HUES64 (cell line): ENCODE data around the gene CDH23.
A peak's percentile ranks its signal among the peaks of the same experiment; 100 is the strongest.

Experiments used
- H3K27ac ChIP-seq: 2 replicates; pipeline ENCODE4 v1.7.0; 2013; ENCODE audit warnings: low read depth, low read length, inconsistent platforms
- H3K27me3 ChIP-seq: 2 replicates; pipeline ENCODE4 v1.6.1; 2013; ENCODE audit warnings: mild to moderate bottlenecking, low read length; ENCODE audit not compliant: insufficient read depth
- H3K36me3 ChIP-seq: 2 replicates; pipeline ENCODE4 v1.6.1; 2013; ENCODE audit warnings: mild to moderate bottlenecking, low read length; ENCODE audit not compliant: insufficient read depth
- H3K4me1 ChIP-seq: 2 replicates; pipeline ENCODE4 v1.6.1; 2013; ENCODE audit warnings: mild to moderate bottlenecking, low read length, moderate library complexity; ENCODE audit not compliant: insufficient read depth
- H3K4me3 ChIP-seq: 2 replicates; pipeline ENCODE4 v1.5.1; 2013; ENCODE audit warnings: mild to moderate bottlenecking, low read length, moderate library complexity
- H3K9ac ChIP-seq: 2 replicates; pipeline ENCODE4 v1.6.1; 2013; ENCODE audit warnings: mild to moderate bottlenecking, low read depth, low read length
- H3K9me3 ChIP-seq: 2 replicates; pipeline ENCODE4 v1.6.1; 2013; ENCODE audit warnings: low read depth, low read length; ENCODE audit not compliant: insufficient read depth
- WGBS: fragments of 150-250, 120-280 bp; methylation state at CpG from one replicate; pipeline ENCODE4 v1.1.7; 2013; ENCODE audit warnings: missing lambda C conversion rate; 5-methylcytosine and 5-hydroxymethylcytosine counted together

Gene CDH23

GRCh38 chr10:71614946-71615345, 218.2 kb downstream of the CDH23 start:
- WGBS = 86% methylated on average over 4 of the region's 5 CpGs

GRCh38 chr10:71615538-71616329, 219.0 kb downstream of the CDH23 start:
- 85% methylated on average over 24 of the region's 24 CpGs for WGBS
- H3K36me3 ChIP-seq = no peaks in the 10 kb centered on the region; the same call in 1 of the 2 replicates
- H3K27ac ChIP-seq = no peak overlapping the region
- H3K4me3 ChIP-seq = no peak overlapping the region
- no peaks in the 10 kb centered on the region for H3K27me3 ChIP-seq
- no peaks in the 10 kb centered on the region for H3K9me3 ChIP-seq
- peaks cover 4% of the 10 kb centered on the region; the same call in 1 of the 2 replicates for H3K4me1 ChIP-seq
- H3K9ac ChIP-seq = no peak overlapping the region

More at GRCh38 chr10:71614946-71615345, 218.2 kb downstream of the CDH23 start:
- Histone ChIP-seq H3K27me3 (no peaks in the 10 kb centered on the region), H3K9ac (no peak overlapping the region), H3K4me1 (peaks cover 9% of the 10 kb centered on the region; the same call in 1 of the 2 replicates), H3K36me3 (no peaks in the 10 kb centered on the region; the same call in 1 of the 2 replicates), H3K9me3 (no peaks in the 10 kb centered on the region), H3K27ac (no peak overlapping the region), H3K4me3 (no peak overlapping the region)

GRCh38 chr10:71616817-71617654, 220.3 kb downstream of the CDH23 start:
- no peaks in the 10 kb centered on the region for H3K27me3 ChIP-seq
- H3K9me3 ChIP-seq = no peaks in the 10 kb centered on the region
- H3K36me3 ChIP-seq = no peaks in the 10 kb centered on the region; the same call in 1 of the 2 replicates
- H3K4me1 ChIP-seq = peaks cover 16% of the 10 kb centered on the region
- no peak overlapping the region for H3K4me3 ChIP-seq
- H3K9ac ChIP-seq = no peak overlapping the region
- no peak overlapping the region for H3K27ac ChIP-seq
- WGBS = 93% methylated on average over 12 of the region's 12 CpGs

GRCh38 chr10:71618176-71618575, 221.5 kb downstream of the CDH23 start:
- H3K4me1 ChIP-seq = peaks cover 26% of the 10 kb centered on the region
- no peak overlapping the region for H3K9ac ChIP-seq
- WGBS = 91% methylated on average over 6 of the region's 6 CpGs
- no peak overlapping the region for H3K27ac ChIP-seq
- no peaks in the 10 kb centered on the region for H3K9me3 ChIP-seq
- H3K36me3 ChIP-seq = no peaks in the 10 kb centered on the region; the same call in 1 of the 2 replicates
- no peaks in the 10 kb centered on the region for H3K27me3 ChIP-seq
- H3K4me3 ChIP-seq = no peak overlapping the region

- H3K9me3 ChIP-seq = no peaks in the 10 kb centered on the region
- H3K4me1 ChIP-seq = peaks cover 27% of the 10 kb centered on the region
- no peaks in the 10 kb centered on the region; the same call in 1 of the 2 replicates for H3K36me3 ChIP-seq
- 84% methylated on average over 8 of the region's 8 CpGs for WGBS
- H3K27me3 ChIP-seq = no peaks in the 10 kb centered on the region
- H3K4me3 ChIP-seq = no peak overlapping the region
- H3K9ac ChIP-seq = no peak overlapping the region
- no peak overlapping the region for H3K27ac ChIP-seq
Observed at GRCh38 chr10:71618598-71618997, 221.9 kb downstream of the CDH23 start.

- 89% methylated on average over 7 of the region's 7 CpGs for WGBS
- no peaks in the 10 kb centered on the region; the same call in 1 of the 2 replicates for H3K36me3 ChIP-seq
- H3K4me3 ChIP-seq = no peak overlapping the region
- H3K27me3 ChIP-seq = no peaks in the 10 kb centered on the region
- no peaks in the 10 kb centered on the region for H3K9me3 ChIP-seq
- H3K9ac ChIP-seq = no peak overlapping the region
- H3K27ac ChIP-seq = peak overlapping the region; percentile 84; the same call in 1 of the 2 replicates
- H3K4me1 ChIP-seq = peaks cover 35% of the 10 kb centered on the region
Observed at GRCh38 chr10:71620642-71621041, 223.9 kb downstream of the CDH23 start.

GRCh38 chr10:71621231-71622153, 224.8 kb downstream of the CDH23 start:
- peak overlapping the region; percentile 84 for H3K27ac ChIP-seq
- peak overlapping the region; percentile 15 for H3K4me3 ChIP-seq
- 19% methylated on average over 12 of the region's 12 CpGs for WGBS
- no peaks in the 10 kb centered on the region for H3K27me3 ChIP-seq
- H3K36me3 ChIP-seq = no peaks in the 10 kb centered on the region; the same call in 1 of the 2 replicates
- H3K4me1 ChIP-seq = peaks cover 35% of the 10 kb centered on the region
- no peaks in the 10 kb centered on the region for H3K9me3 ChIP-seq
- H3K9ac ChIP-seq = peak overlapping the region; percentile 30; the same call in 1 of the 2 replicates

GRCh38 chr10:71622154-71622526, 225.4 kb downstream of the CDH23 start:
- Histone ChIP-seq H3K36me3 (no peaks in the 10 kb centered on the region; the same call in 1 of the 2 replicates), H3K27ac (peak overlapping the region; percentile 84), H3K4me3 (peak overlapping the region; percentile 15), H3K4me1 (peaks cover 35% of the 10 kb centered on the region), H3K9me3 (no peaks in the 10 kb centered on the region), H3K9ac (peak overlapping the region; percentile 30), H3K27me3 (no peaks in the 10 kb centered on the region)
- WGBS = 2% methylated on average over 10 of the region's 10 CpGs

GRCh38 chr10:71622616-71623015, 225.9 kb downstream of the CDH23 start:
- Histone ChIP-seq H3K27ac (peak overlapping the region; percentile 84; the same call in 1 of the 2 replicates), H3K4me3 (peak overlapping the region; percentile 15; the same call in 1 of the 2 replicates), H3K9ac (peak overlapping the region; percentile 11; the same call in 1 of the 2 replicates), H3K9me3 (no peaks in the 10 kb centered on the region), H3K36me3 (no peaks in the 10 kb centered on the region), H3K27me3 (no peaks in the 10 kb centered on the region), H3K4me1 (peaks cover 37% of the 10 kb centered on the region)
- 42% methylated on average over 7 of the region's 8 CpGs for WGBS
